NCI-H2171 (cell line): Measurements from ENCODE around the gene TTLL7.

Experiments
- DNase-seq: peaks from one replicate; lab custom pipeline; 2025; lab: John Stamatoyannopoulos, UW

TTLL7 gene

GRCh38 chr1:83998498-83999315 is at the start of gene TTLL7:
TSS of gene TTLL7 (minus strand) at chr1:83999132. CDS start at chr1:83952211, 46,921 bp downstream.
- peak; percentile 82 for DNase-seq

GRCh38 chr1:84042461-84042860 is 43.5 kb upstream of the TTLL7 start:
- no peak for DNase-seq

- no peak for DNase-seq
Measured at GRCh38 chr1:84037758-84038611, 39.1 kb upstream of the TTLL7 start.

GRCh38 chr1:84031802-84032327 is 32.9 kb upstream of the TTLL7 start:
- no peak for DNase-seq

GRCh38 chr1:84027368-84027767 is 28.4 kb upstream of the TTLL7 start:
- DNase-seq, result no peak

GRCh38 chr1:84025966-84026365 is 27.0 kb upstream of the TTLL7 start:
- no peak for DNase-seq

GRCh38 chr1:84021822-84022221 is 22.9 kb upstream of the TTLL7 start:
- DNase-seq, result no peak

GRCh38 chr1:84020151-84020550 is 21.2 kb upstream of the TTLL7 start:
- DNase-seq, result no peak

GRCh38 chr1:84019217-84019616 is 20.3 kb upstream of the TTLL7 start:
- no peak for DNase-seq

- DNase-seq, result no peak
Measured at GRCh38 chr1:84013708-84014107, 14.8 kb upstream of the TTLL7 start.

- no peak for DNase-seq
Measured at GRCh38 chr1:84012018-84012417, 13.1 kb upstream of the TTLL7 start.

GRCh38 chr1:84010136-84010535 is 11.2 kb upstream of the TTLL7 start:
- no peak for DNase-seq

GRCh38 chr1:84008631-84009030 is 9.7 kb upstream of the TTLL7 start:
- DNase-seq, result no peak

- DNase-seq, result no peak
Measured at GRCh38 chr1:84006591-84006990, 7.7 kb upstream of the TTLL7 start.

- DNase-seq, result no peak
Measured at GRCh38 chr1:84001501-84001900, 2.6 kb upstream of the TTLL7 start.

GRCh38 chr1:84000954-84001495 is 2.1 kb upstream of the TTLL7 start:
- no peak for DNase-seq

GRCh38 chr1:84000196-84000885 is 1.4 kb upstream of the TTLL7 start:
- no peak for DNase-seq

- DNase-seq, result peak; percentile 82
Measured at GRCh38 chr1:83999316-83999819, 436 bp upstream of the TTLL7 start.

GRCh38 chr1:83998205-83998497 is 781 bp downstream of the TTLL7 start:
- no peak for DNase-seq

GRCh38 chr1:83997631-83998030 is 1.3 kb downstream of the TTLL7 start:
- DNase-seq, result no peak

GRCh38 chr1:83996621-83997020 is 2.3 kb downstream of the TTLL7 start:
- no peak for DNase-seq

GRCh38 chr1:83996191-83996590 is 2.7 kb downstream of the TTLL7 start:
- no peak for DNase-seq
